ENCODE results near the gene EPB41L1. TPM values are rescaled to one million over a fixed set of nuclear protein-coding genes. Genes with fewer than 3 reads are reported as not detected.
A peak's percentile ranks its signal among the peaks of the same experiment; 100 is the strongest.
"Not testable (repeated sequence)": the region's sequence is repeated elsewhere in the genome, so short reads cannot be mapped to it uniquely, and the experiment has no call there.

Gene EPB41L1
- total RNA-seq, 1 donor from 2014 or later, result 19.6 TPM

GRCh38 chr20:36121981-36122930, 32.3 kb upstream of the EPB41L1 start:
- ATAC-seq (no peak), DNase-seq (no peak)
- intact Hi-C loops (cut with micrococcal nuclease), result no loop called here

- no peak for ATAC-seq
- intact Hi-C loops (cut with micrococcal nuclease), result no loop called here
- DNase-seq, result no peak
Observed at GRCh38 chr20:36122931-36123288, 31.6 kb upstream of the EPB41L1 start.

GRCh38 chr20:36125097-36125496, 29.4 kb upstream of the EPB41L1 start:
- DNase-seq, result no peak
- intact Hi-C loops (cut with micrococcal nuclease), result no loop called here
- no peak for ATAC-seq

- intact Hi-C loops (cut with micrococcal nuclease), result no loop called here
- ATAC-seq (no peak), DNase-seq (no peak)
Observed at GRCh38 chr20:36126836-36127527, 27.6 kb upstream of the EPB41L1 start.

GRCh38 chr20:36128463-36129159, 25.9 kb upstream of the EPB41L1 start:
- intact Hi-C loops (cut with micrococcal nuclease), result no loop called here
- ATAC-seq, result no peak
- no peak for DNase-seq

- ATAC-seq (no peak), DNase-seq (no peak)
- intact Hi-C loops (cut with micrococcal nuclease), result no loop called here
Observed at GRCh38 chr20:36129160-36129543, 25.4 kb upstream of the EPB41L1 start.

- intact Hi-C loops (cut with micrococcal nuclease), result no loop called here
- DNase-seq (no peak), ATAC-seq (no peak)
Observed at GRCh38 chr20:36130390-36130789, 24.1 kb upstream of the EPB41L1 start.

- intact Hi-C loops (cut with micrococcal nuclease), result no loop called here
- ATAC-seq, result no peak
Observed at GRCh38 chr20:36132802-36133211, 21.7 kb upstream of the EPB41L1 start.

GRCh38 chr20:36133821-36134220, 20.7 kb upstream of the EPB41L1 start:
- intact Hi-C loops (cut with micrococcal nuclease), result no loop called here
- DNase-seq, result no peak

More at GRCh38 chr20:36132802-36133211, 21.7 kb upstream of the EPB41L1 start:
- no peak for DNase-seq

GRCh38 chr20:36135159-36135558, 19.4 kb upstream of the EPB41L1 start:
- ATAC-seq (no peak), DNase-seq (no peak)
- intact Hi-C loops (cut with micrococcal nuclease), result no loop called here

More at GRCh38 chr20:36133821-36134220, 20.7 kb upstream of the EPB41L1 start:
- ATAC-seq, result no peak

- intact Hi-C loops (cut with micrococcal nuclease), result no loop called here
- no peak for ATAC-seq
- no peak for DNase-seq
Observed at GRCh38 chr20:36135821-36136220, 18.7 kb upstream of the EPB41L1 start.

GRCh38 chr20:36137313-36137712, 17.2 kb upstream of the EPB41L1 start:
- ATAC-seq; DNase-seq; intact Hi-C loops (cut with micrococcal nuclease): not testable (repeated sequence)

- no peak for DNase-seq
- no peak for ATAC-seq
- intact Hi-C loops (cut with micrococcal nuclease), result no loop called here
Observed at GRCh38 chr20:36141310-36141709, 13.2 kb upstream of the EPB41L1 start.

GRCh38 chr20:36144336-36144735, 10.2 kb upstream of the EPB41L1 start:
- DNase-seq (no peak), ATAC-seq (no peak)
- intact Hi-C loops (cut with micrococcal nuclease), result no loop called here

GRCh38 chr20:36145877-36146707, 8.4 kb upstream of the EPB41L1 start:
- ATAC-seq (peak; percentile 84), DNase-seq (peak; percentile 80)
- intact Hi-C loops (cut with micrococcal nuclease), result no loop called here

- intact Hi-C loops (cut with micrococcal nuclease), result no loop called here
- no peak for ATAC-seq
Observed at GRCh38 chr20:36147690-36148089, 6.8 kb upstream of the EPB41L1 start.

GRCh38 chr20:36148439-36148838, 6.1 kb upstream of the EPB41L1 start:
- ATAC-seq (no peak), DNase-seq (no peak)
- intact Hi-C loops (cut with micrococcal nuclease), result no loop called here

More at GRCh38 chr20:36147690-36148089, 6.8 kb upstream of the EPB41L1 start:
- no peak for DNase-seq

GRCh38 chr20:36149012-36149411, 5.5 kb upstream of the EPB41L1 start:
- intact Hi-C loops (cut with micrococcal nuclease), result no loop called here
- ATAC-seq, result no peak
- DNase-seq, result no peak

GRCh38 chr20:36149469-36149868, 5.1 kb upstream of the EPB41L1 start:
- DNase-seq (peak; percentile 86), ATAC-seq (peak; percentile 74)
- intact Hi-C loops (cut with micrococcal nuclease), result no loop called here

Data from left ventricle myocardium superior (tissue), 1 donor.